GM21717 (cell line): ENCODE data around the gene EGR4.

Source experiments
- ATAC-seq: cut with Tn5 transposase; IDR thresholded peaks from one replicate; pipeline ENCODE4 v1.9.1; 2021; ENCODE audit warnings: mild to moderate bottlenecking, moderate library complexity; ENCODE audit not compliant: unreplicated experiment

The EGR4 gene

DNA sequence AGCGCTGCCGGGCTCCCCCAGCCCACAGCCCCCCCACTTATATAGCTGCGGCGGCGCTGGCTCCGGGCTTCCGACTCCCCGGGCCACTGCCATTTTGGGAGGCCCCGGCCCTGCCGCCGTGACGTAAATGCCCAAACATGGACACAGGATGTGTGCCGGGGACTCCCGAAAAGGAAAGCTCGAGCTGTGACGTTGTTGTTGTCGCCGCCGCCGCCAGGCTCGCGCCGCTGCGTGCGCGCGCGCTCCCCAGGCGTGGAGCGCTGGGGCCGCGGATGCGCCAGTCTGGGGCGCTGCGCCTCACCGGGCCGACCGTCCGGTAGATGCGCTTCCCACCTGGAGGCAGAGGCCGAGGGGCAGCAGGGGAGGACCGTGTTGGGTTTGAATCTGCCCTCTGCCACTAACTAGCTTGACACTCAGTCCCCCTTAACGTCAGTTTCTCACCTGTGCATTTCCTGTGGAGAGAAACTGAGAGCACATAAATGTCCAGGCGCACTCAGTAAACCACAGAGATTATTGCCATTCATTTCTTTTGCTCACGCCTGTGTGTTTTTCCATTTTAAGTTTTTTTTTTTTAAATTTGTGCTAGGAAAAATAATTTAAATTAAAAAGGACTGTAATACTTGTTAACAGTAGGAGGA, at the start of gene EGR4:
Gene EGR4 (minus strand): TSS at position 15 of the 638 bp plus-strand sequence. CDS start 231 bp downstream, outside the sequence.
- peak; percentile 86 for ATAC-seq

DNA sequence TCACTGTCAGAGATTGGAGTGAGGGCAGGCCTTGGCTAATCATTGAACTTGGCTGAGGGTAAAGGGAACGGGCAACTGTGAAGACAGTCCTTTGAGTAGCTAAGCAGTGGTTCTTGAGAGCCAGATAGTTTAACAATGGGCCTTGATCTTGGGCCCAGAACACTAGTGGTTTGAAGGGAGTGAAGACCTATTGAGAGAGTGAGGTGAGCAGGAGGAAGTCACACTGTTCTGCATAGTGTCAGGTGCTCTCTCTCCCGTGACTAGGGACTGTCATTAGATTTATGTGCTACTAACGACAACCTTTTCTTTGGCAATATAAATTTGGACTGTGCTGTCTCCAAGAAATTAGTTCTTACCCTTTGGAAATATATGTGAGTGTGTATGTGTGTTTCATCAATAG, 47.7 kb upstream of the EGR4 start:
- ATAC-seq, result no peak

DNA sequence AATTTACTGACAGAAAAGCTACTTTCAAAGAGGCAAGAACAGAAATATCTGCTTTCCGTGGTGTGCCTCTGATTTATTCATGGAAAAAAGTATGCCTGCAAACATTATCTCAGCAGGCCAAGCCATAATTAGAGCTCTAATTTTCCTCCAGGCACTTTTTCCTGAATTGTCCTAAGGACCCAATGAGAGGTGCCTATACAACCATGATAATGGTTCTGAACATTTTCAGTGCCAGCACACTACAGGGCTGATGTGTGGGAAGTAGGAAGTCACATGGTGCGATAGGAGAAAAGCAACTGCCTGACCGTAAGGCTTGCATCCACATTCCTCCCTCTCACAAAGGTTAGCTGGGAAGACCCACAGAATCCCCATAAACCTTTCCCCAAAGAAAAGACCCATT, 45.9 kb upstream of the EGR4 start:
- ATAC-seq, result no peak

DNA sequence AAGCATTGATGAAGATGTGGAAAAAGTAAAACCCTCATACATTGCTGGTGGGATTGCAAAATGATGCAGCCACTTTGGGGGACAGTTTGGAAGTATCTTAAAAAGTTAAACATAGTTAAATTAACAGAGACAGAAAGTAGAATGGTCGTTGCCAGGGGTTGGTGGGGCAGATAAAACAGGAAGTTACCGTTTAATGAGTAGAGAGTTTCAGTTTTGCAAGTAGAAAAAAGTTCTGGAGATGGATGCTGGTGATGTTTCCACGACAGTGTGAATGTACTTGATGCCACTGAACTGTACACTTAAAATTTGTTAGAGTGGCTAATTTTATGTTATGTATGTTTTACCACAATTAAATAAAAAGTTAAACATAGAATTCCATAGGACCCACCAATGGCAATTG, 44.5 kb upstream of the EGR4 start:
- ATAC-seq, result no peak

DNA sequence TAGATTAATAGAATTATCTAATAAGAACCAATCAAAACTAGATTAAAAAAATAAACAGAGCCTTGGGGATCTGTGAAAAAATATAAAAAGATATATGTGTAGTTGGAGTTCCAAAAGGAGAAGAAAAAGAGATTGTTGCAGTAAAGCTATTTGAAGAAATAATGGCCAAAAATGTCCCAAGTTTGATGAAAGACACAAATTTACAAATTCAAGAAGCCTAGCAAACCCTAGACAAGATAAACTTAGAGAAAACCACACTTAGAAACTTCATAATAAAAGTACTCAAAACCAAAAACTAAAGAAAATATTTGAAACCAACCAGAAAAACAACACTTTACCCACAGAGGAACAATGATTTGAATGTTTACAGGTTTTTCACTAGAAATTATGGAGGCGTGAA, 41.3 kb upstream of the EGR4 start:
- no peak for ATAC-seq

DNA sequence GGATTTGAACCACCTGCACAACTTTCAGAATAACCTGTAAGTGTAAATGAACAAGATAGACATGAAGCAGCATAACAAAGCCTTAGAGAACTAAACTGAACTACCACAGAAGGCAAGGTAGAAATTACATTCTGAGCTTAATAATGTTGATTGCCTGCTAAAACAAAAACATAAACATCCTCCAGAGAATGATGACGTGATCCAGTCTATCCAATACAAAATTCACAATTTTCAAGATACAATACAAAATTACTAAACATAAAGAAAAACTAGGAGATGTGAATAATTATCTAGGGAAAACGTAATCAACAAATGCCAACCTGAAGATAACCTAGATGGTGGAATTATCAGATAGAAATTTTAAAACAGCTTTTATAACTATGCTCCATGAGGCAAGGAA, 40.7 kb upstream of the EGR4 start:
- no peak for ATAC-seq

DNA sequence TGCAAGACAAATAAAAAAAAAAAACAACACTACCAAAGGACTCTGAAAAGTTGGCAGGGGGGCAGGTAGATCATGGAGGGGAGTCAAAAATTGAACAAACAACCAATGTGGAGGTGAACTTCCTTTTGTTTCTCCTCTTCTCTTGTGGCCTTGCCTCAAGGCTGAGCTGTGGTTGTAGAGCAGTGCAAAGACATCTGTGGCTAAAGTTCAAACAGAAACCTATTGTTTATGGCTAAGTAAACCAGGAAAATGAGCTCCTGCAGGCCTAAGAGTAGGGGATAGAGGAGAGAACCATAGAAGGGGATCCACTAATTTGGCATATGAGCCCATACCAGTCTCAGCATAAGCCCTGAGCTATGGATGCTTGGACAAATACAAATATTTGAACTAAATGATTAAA, 40.2 kb upstream of the EGR4 start:
- no peak for ATAC-seq

DNA sequence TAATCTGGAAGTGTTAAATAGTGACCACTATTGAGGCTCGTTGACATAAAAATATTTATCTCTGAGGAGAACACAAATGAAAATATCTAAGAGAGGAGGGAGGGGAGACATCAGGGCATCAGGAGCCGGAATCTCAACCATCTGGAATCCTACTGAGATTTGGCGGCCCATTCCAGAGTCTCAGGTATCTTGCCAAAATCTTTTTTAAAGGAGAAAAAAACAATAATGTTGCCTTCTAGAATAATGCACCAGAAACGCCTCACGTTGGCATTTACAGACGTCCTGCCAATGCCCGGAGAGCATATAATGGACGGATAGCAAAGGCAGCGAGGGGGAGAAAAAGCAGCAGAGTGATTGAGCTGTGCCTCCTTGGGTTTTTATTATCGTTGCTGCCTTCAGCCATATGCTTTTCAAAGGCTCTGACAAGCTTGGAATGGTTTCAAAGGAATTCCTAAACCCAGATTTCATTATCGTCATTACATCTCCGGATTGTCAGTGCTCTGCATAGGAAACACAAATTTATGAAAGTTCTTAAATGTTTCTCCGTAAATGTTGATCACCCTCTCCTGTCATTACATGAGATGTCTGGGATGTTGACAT, 30.9 kb upstream of the EGR4 start:
- ATAC-seq, result no peak

DNA sequence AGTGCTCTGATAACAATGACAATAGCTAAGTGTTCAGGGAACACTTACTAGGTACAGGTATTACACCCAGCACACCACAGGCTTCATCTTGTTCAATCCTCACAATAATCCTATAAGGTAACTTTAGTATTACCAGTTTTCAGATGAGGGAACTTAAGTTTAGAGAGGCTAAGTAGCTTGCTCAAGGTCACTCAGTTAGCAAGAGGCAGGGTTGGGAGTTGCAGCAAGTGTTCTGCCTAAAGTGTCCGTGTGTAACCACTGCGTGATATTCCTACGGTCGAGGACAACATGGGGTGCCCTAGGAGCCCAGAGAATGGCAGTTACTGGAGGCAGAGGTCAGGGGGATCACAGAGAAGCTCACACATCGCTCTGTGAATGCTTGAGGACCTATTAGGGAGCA, 30.2 kb upstream of the EGR4 start:
- ATAC-seq, result no peak

DNA sequence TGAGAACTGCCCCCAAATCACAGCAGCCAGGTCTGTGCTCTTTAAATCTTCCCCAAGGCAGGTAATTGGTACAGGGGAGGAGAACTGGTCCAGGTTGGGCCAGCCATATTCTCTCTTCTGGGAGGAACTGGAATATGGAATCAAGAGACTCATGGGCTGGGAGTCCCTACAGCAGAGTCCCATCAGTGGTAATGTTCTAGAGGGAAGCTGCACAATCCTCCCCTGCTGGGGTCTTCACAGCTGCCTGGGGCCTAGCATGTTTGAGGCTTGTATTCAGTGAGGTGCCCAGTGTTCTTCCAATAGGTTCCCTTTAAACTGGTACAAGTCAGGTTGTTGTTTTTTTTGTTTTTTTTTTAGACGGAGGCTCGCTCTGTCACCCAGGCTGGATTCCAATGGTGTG, 21.1 kb upstream of the EGR4 start:
- ATAC-seq, result no peak

DNA sequence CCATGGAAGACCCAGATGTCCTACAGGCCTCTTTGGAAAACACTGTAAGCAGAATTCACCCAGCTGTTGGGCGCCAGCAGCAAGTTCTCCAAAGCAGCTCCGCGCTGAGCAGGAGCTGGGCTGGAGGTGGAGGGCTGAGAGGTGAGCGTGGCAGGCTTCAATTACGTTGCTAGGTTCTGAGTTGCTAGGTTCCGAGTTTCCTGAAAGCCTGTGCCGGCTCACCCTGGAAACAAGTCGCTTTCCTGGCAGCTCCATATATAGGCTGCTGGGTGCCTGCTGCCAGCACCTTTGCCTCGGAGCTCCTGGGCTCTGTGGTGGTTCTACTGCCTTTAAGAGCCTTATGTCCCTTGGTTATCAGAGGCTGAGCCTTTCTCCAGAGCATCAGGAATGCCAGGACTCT, 14.4 kb upstream of the EGR4 start:
- ATAC-seq, result no peak

DNA sequence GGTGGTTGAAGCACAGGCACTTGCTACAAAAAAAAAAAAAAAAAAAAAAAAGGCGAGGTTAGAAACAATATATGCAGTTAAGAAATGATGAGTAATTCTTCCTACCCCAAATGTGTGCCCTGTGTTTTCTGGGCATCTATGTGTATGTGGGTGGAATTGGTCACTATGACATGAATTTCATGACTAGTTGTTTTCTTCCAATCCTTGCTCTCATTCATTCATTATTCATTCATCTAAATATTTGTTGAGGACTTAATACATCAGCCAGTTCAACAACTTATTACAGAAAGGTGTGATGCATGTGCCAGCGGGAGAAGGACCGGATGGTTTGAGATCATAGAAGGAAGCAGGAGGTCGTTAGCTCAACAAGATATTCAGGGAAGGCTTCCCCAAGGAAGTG, 8.3 kb upstream of the EGR4 start:
- ATAC-seq, result no peak

DNA sequence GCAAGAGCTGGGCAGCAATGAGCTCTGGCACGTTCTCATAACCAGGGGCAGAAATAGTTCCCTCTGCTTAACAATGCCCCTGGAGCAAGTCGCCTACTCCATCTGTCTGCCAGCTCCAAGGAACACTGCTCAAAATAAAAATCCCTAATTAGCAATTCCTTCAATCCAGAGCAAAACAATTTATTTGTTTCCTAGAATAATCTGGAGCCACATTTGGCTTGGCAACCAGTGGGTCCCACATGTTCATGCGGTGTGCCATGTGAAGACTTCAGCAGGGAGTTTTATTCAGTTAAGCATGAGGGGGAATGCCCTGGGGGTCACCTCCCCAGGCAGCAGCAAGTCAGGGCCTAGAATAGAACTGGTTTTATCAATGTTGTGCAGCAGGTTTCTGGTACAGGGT, 7.6 kb upstream of the EGR4 start:
- no peak for ATAC-seq

DNA sequence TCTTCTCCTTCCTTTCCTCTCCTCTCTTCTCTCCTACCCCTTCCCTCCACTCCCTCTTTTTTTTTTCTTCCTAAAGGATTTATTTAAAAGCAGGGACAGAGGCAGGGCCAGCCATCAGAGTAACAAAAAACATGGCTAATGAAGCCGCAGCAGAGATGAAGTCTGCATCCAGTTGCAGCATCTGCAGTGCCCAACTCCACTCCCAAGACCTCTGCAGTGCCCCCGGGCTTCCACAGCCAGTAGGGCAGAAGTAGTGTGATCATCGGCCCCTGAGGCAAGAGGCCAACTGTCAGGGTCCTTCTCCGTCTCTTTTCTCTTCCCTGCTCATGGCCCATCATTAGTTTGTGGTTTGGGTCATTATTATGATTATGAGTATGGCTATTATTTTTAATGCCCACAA, 4.2 kb upstream of the EGR4 start:
- no peak for ATAC-seq

DNA sequence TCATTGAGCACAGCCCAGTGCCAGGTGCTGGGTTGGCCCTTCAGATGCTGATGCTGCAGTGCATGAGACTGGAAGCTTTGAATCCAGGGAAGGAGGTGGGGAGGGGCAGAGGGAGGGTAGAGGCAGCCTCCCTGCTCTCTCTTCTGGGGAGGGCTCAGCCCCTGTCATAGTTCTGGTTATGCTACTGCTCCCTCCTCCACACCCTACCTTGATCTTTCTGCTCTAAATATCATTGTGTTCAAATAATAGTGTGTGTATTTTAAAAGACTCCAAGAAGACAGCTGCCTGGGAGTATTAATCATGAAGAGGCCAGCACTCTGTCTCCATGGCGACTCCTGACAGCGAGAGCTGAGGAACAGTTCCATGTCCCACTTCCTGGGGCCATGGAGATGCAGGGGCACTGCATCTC, 3.8 kb upstream of the EGR4 start:
- ATAC-seq, result no peak

DNA sequence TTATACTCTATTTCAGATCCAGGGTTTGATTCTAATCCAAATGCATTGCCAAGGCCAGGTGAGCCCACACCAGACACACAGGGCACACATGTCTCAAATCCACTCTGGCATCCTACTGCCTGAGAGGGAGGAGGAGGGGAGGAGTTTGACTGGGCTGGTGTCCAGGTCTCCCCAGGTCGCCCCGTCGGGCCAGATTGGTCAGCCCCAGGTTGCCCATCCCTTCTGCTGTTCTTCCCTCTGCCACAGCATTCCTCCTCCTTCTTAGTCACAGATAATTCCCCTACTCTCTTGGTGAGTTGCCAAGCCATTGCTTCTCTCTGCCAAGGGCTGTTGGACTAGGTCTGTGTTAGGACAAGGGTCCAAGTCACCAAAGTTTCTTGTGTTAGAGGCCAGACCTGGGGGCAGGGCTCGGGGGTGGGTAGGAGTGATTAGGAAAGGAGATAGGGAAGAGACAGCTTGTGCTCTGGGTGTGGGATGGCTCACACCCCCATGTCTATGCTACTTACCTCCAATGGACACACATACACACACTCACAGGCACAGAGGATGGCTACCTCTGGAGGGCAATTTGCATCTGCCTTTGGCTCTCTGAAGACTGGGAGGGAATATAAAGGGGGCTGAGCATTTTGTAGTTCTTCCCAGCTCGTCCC, 2.5 kb upstream of the EGR4 start:
- ATAC-seq, result no peak

DNA sequence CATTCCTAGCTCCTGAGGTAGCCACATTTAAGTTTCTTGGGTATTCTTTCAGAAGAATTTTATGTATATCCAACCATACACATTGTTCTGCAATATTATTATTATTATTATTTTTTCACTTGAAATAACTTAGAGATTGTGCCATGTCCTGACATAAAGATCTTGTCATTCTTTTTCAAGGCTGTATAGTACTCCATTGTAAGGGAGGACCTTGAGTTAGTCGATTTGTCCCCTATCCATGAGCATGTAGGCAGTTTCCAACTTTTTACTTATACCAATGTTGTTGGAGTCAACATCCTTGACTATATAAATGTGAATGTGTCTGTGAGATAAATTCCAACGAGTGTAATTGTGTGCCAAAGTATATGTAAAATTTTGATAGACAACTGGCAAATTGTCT, 891 bp upstream of the EGR4 start:
- ATAC-seq, result no peak

DNA sequence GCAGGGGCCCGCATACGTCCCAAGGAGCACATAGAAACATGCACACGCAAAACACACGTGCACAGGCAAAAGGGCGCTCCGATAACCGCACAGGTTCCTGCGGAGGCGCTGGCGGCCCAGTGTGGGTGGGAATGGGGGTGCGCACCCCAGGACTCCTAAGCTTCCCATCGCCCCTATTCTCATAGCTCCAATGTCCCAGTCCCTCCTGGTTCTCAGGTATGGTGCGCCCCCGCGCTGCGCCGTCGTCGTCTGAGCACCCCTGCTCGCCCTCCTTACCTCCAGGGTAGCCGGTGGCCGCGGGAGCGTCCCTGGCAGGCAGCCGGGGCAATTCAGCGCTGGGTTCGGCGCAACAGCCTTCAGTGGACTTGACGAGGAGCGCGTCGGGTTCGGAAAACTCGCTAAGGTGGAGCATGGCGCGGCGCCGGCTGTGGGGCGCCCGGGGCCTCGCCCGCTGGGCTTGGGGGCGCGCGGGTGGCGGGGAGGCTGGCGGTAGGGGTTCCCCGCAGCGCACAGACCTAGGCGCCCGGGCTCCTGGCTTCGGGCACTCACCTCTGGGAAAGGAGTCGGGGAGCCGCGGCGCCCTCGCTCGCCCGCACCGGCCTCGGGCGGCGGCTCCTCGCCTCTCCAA, 328 bp downstream of the EGR4 start:
- ATAC-seq, result no peak

DNA sequence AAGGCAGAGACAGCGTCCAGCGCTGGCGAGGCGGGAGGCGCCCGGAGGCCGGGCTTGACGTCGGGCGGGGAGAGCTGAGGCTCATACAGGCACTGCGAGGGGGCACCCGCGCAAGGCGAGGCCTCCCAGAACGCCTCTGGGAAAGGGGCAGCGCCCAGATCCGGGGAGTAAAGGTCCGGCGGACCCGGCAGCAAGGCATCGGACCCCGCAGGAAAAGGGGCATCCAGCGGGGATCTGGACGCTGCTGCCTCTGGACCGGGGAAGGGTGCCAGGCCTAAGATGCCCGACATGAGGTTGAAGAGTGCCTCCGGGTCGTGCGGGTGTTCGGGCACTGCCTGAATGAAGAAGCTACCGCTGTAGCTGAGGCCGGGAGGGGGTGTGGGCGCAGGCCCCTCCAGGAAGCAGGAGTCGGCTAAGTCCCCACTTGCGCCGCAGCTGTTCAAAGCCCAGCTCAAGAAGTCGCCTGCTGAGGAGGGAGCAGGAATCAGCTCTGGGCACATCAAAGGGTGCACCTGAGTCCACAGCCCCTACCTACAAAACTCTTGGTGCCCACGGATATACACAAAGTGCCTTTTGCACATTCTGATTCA, 937 bp downstream of the EGR4 start:
- ATAC-seq, result no peak

DNA sequence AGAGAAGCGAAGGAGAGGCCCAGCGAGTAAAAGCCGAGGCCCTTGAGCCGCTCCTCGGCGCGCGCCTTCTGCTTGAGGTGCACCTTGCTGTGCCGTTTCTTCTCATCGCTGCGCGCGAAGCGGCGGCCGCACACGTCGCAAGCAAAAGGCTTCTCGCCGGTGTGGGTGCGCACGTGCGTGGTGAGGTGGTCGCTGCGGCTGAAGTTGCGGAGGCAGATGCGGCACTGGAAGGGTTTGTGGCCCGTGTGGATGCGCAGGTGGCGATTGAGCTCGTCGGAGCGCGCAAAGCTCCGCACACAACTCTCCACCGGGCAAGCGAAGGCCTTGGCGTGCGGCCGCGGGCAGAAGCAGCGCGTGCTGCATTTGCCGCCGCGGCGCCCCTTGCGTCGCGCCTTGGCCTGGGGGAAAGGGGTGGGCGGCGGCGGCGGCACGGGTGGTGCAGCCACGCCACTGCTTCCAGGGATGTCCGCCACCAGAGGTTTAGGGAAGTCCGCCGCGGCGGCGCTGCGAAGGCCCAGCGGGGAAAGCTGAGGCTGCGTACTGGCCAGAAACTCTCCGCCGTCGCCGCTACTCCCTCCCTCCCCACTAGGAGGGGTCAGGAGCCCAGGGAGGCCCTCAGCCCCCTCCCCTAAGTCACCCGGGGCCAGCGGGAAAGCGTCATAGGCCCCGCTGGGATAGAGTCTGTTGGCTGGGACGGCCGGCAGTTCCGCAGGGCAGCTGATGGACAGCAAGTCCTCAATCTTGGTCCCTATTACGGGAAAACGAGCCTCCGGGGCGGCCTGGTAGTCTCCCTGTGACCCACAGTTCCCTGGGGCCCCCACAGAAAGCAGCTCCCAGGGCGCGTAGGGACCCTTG, 1.7 kb downstream of the EGR4 start:
- no peak for ATAC-seq

DNA sequence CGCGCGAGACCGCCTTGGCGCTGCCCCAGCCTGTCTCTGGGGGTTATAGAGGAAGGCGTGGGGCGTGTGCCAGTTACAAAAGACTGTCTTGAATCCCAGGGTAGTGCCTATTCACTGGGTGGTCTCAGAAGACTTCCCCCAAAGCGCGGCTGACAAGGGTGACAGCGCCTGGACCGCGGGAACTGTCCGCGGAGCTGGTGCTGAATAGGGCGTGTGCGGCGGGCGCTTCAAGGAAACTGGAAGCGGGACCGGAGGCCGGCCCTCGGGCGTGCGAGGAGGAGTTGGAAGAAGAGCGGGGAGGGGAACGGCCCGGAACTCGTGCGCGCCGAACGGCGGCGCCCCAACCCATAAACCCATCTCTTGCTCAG, 2.3 kb downstream of the EGR4 start:
- ATAC-seq, result no peak
